Mucosa of stomach (tissue), 1 donor: ENCODE data around the gene TNNI3K.

Source experiments
- H3K27me3 ChIP-seq: one replicate; pipeline ENCODE4 v1.7.0; 2013; ENCODE audit warnings: mild to moderate bottlenecking, low read length; ENCODE audit not compliant: control insufficient read depth, insufficient read depth
- H3K36me3 ChIP-seq: one replicate; pipeline ENCODE4 v1.7.0; 2013; ENCODE audit warnings: low read length; ENCODE audit not compliant: control insufficient read depth, insufficient read depth
- H3K4me1 ChIP-seq: one replicate; pipeline ENCODE4 v1.7.0; 2013; ENCODE audit warnings: mild to moderate bottlenecking, low read length; ENCODE audit not compliant: control insufficient read depth, insufficient read depth
- H3K4me3 ChIP-seq: one replicate; pipeline ENCODE4 v1.7.0; 2013; ENCODE audit warnings: low read length
- H3K9ac ChIP-seq: one replicate; pipeline ENCODE4 v1.7.0; 2013; ENCODE audit warnings: mild to moderate bottlenecking, low read length, moderate library complexity
- H3K9me3 ChIP-seq: one replicate; pipeline ENCODE4 v1.7.0; 2013; ENCODE audit warnings: mild to moderate bottlenecking, low read length, moderate library complexity; ENCODE audit not compliant: control insufficient read depth
- donor health status: Pancreatic carcinoma.

Gene TNNI3K

GRCh38 chr1:74323937-74324473 lies 88.8 kb downstream of the TNNI3K start:
- Histone ChIP-seq H3K9me3 (no peaks in the 10 kb centered on the region), H3K9ac (no peak overlapping the region), H3K4me1 (no peaks in the 10 kb centered on the region), H3K4me3 (no peak overlapping the region), H3K36me3 (no peaks in the 10 kb centered on the region), H3K27me3 (no peaks in the 10 kb centered on the region)

GRCh38 chr1:74324684-74325448 lies 89.7 kb downstream of the TNNI3K start:
- Histone ChIP-seq H3K9ac (no peak overlapping the region), H3K9me3 (no peaks in the 10 kb centered on the region), H3K36me3 (no peaks in the 10 kb centered on the region), H3K4me3 (no peak overlapping the region), H3K4me1 (no peaks in the 10 kb centered on the region), H3K27me3 (no peaks in the 10 kb centered on the region)

- Histone ChIP-seq H3K36me3 (no peaks in the 10 kb centered on the region), H3K4me1 (no peaks in the 10 kb centered on the region), H3K27me3 (no peaks in the 10 kb centered on the region)
Observed at GRCh38 chr1:74328851-74329250, 93.7 kb downstream of the TNNI3K start.

GRCh38 chr1:74333244-74333643 lies 98.1 kb downstream of the TNNI3K start:
- H3K9ac ChIP-seq = no peak overlapping the region
- no peaks in the 10 kb centered on the region for H3K9me3 ChIP-seq
- no peaks in the 10 kb centered on the region for H3K27me3 ChIP-seq
- no peak overlapping the region for H3K4me3 ChIP-seq
- H3K36me3 ChIP-seq = no peaks in the 10 kb centered on the region
- no peaks in the 10 kb centered on the region for H3K4me1 ChIP-seq

More at GRCh38 chr1:74328851-74329250, 93.7 kb downstream of the TNNI3K start:
- Histone ChIP-seq H3K9me3 (no peaks in the 10 kb centered on the region), H3K9ac (no peak overlapping the region), H3K4me3 (no peak overlapping the region)

- H3K4me3 ChIP-seq = no peak overlapping the region
- no peaks in the 10 kb centered on the region for H3K9me3 ChIP-seq
- H3K27me3 ChIP-seq = no peaks in the 10 kb centered on the region
- H3K9ac ChIP-seq = no peak overlapping the region
- H3K4me1 ChIP-seq = no peaks in the 10 kb centered on the region
- H3K36me3 ChIP-seq = no peaks in the 10 kb centered on the region
Observed at GRCh38 chr1:74334147-74334546, 99.0 kb downstream of the TNNI3K start.

GRCh38 chr1:74340656-74341055 lies 105.5 kb downstream of the TNNI3K start:
- no peaks in the 10 kb centered on the region for H3K9me3 ChIP-seq
- no peaks in the 10 kb centered on the region for H3K36me3 ChIP-seq
- no peak overlapping the region for H3K9ac ChIP-seq
- no peak overlapping the region for H3K4me3 ChIP-seq
- H3K4me1 ChIP-seq = no peaks in the 10 kb centered on the region
- no peaks in the 10 kb centered on the region for H3K27me3 ChIP-seq

- Histone ChIP-seq H3K4me3 (no peak overlapping the region), H3K36me3 (no peaks in the 10 kb centered on the region), H3K4me1 (no peaks in the 10 kb centered on the region), H3K9ac (no peak overlapping the region), H3K27me3 (no peaks in the 10 kb centered on the region), H3K9me3 (no peaks in the 10 kb centered on the region)
Observed at GRCh38 chr1:74341702-74342339, 106.6 kb downstream of the TNNI3K start.

GRCh38 chr1:74343216-74343615 lies 108.0 kb downstream of the TNNI3K start:
- Histone ChIP-seq H3K9ac (no peak overlapping the region), H3K4me3 (no peak overlapping the region), H3K4me1 (no peaks in the 10 kb centered on the region), H3K9me3 (no peaks in the 10 kb centered on the region), H3K27me3 (no peaks in the 10 kb centered on the region), H3K36me3 (no peaks in the 10 kb centered on the region)

GRCh38 chr1:74344387-74344786 lies 109.2 kb downstream of the TNNI3K start:
- Histone ChIP-seq H3K36me3 (no peaks in the 10 kb centered on the region), H3K4me1 (no peaks in the 10 kb centered on the region), H3K9ac (no peak overlapping the region), H3K27me3 (no peaks in the 10 kb centered on the region), H3K4me3 (no peak overlapping the region), H3K9me3 (no peaks in the 10 kb centered on the region)

GRCh38 chr1:74356493-74356892 lies 121.3 kb downstream of the TNNI3K start:
- Histone ChIP-seq H3K36me3 (no peaks in the 10 kb centered on the region), H3K27me3 (no peaks in the 10 kb centered on the region), H3K9me3 (no peaks in the 10 kb centered on the region), H3K4me3 (no peak overlapping the region), H3K4me1 (no peaks in the 10 kb centered on the region), H3K9ac (no peak overlapping the region)

- H3K4me3 ChIP-seq = no peak overlapping the region
- H3K27me3 ChIP-seq = no peaks in the 10 kb centered on the region
- no peak overlapping the region for H3K9ac ChIP-seq
- no peaks in the 10 kb centered on the region for H3K9me3 ChIP-seq
- H3K36me3 ChIP-seq = no peaks in the 10 kb centered on the region
- H3K4me1 ChIP-seq = no peaks in the 10 kb centered on the region
Observed at GRCh38 chr1:74357150-74357549, 122.0 kb downstream of the TNNI3K start.

- Histone ChIP-seq H3K27me3 (no peaks in the 10 kb centered on the region), H3K4me1 (no peaks in the 10 kb centered on the region), H3K4me3 (no peak overlapping the region), H3K9ac (no peak overlapping the region), H3K36me3 (no peaks in the 10 kb centered on the region), H3K9me3 (no peaks in the 10 kb centered on the region)
Observed at GRCh38 chr1:74357756-74358155, 122.6 kb downstream of the TNNI3K start.
